HG03025 (cell line): ENCODE measurements around the gene SNX33.
"Not testable (repeated sequence)": the region's sequence is repeated elsewhere in the genome, so short reads cannot be mapped to it uniquely, and the experiment has no call there.

ENCODE experiments used
- ATAC-seq: cut with Tn5 transposase; IDR thresholded peaks from one replicate; pipeline ENCODE4 v1.9.1; 2021; ENCODE audit warnings: mild to moderate bottlenecking, moderate library complexity; ENCODE audit not compliant: unreplicated experiment, low FRiP score

Gene SNX33

GRCh38 chr15:75647370-75648155, at the start of gene SNX33:
SNX33 (plus strand) TSS chr15:75647912; CDS start chr15:75649103, 1,191 bp downstream.
- ATAC-seq, result no peak

GRCh38 chr15:75598361-75598760, 49.4 kb upstream of the SNX33 start:
- no peak for ATAC-seq

DNA sequence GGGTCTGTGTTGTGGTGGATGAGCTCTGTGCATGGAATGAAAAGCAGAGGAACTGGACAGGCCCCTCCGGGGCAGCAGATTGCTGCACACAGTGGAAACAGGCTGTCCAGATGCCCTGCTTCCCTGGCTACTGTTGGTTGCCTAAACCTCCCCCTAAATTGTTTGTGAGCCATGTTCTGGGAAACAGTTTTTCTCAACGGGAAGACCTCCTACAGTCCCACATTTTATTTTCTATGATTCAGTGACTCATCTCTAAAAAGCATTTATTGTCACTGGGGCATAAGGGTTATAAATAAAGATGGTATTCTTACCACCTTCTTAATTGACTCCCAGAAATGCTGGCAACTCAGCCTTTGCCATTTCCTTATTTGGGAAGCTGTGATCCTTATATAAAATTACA, 48.3 kb upstream of the SNX33 start:
- ATAC-seq, result no peak

DNA sequence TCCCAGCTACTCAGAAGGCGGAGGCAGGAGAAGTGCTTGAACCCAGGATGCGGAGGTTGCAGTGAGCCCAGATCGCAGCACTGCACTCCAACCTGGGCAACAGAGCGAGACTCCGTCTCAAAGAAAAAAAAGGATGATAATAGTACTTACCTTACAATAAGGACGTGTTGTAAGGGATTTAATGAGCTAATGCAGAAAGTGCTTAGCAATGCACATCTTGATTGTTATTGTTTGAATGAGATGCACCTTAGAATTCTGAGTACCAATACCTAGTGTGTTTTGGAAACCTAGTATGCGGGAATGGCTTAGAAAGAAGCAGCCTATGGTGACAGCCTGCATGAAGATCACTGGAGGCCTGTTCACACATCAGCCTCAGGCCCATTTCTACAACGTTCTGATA, 41.7 kb upstream of the SNX33 start:
- ATAC-seq, result no peak

GRCh38 chr15:75606711-75607699, 40.7 kb upstream of the SNX33 start:
- ATAC-seq, result no peak

DNA sequence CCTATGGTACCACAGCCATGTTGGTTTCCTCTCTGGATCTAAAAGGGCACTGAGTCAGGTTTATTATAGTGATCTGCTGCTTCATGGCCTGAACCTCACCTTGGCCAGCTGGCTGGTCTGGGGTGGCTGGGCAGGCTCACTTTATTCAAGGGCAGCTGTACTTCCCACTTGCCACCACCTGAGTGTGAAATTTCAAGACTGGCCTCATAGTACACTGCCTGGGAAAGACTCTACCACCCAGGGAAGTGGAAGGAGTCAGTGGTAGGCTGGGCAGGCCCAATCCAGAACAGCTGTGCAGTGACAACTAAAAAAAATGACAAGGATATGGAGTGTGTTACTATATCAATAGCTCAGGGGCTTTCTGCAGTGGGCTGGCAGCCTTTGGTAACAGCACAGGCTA, 30.9 kb upstream of the SNX33 start:
- ATAC-seq, result no peak

- ATAC-seq, result no peak
These were observed 27.5 kb upstream of the SNX33 start for GRCh38 chr15:75620058-75620820.

GRCh38 chr15:75620841-75621391, 26.8 kb upstream of the SNX33 start:
- ATAC-seq, result no peak

DNA sequence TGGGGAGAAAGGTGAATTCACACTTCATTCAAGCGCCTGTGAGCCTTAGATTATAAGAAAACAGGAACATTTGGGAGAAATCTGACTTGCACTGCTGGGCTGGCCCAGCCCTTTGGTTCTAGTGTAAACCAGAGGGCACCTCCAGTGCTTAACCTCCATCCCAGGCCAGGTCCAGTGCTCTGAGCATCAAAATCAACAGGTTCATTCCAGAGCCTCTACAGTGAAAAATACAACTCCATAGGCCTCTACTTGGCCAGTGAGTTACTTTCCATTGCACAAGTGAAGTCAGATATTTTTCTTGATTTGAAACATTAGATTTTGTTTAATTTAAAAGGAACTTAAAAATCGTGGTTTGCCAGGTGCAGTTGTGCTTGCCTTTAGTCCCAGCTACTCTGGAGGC, 25.2 kb upstream of the SNX33 start:
- ATAC-seq, result no peak

GRCh38 chr15:75625542-75626347, 22.0 kb upstream of the SNX33 start, which contains the start of gene SNUPN:
SNUPN (minus strand) TSS chr15:75625725; CDS start chr15:75621051, 4,674 bp downstream.
- ATAC-seq, result peak; percentile 67

- no peak for ATAC-seq
These were observed 15.8 kb upstream of the SNX33 start for GRCh38 chr15:75631935-75632334.

GRCh38 chr15:75633922-75634321, 13.8 kb upstream of the SNX33 start:
- not testable (repeated sequence) for ATAC-seq

DNA sequence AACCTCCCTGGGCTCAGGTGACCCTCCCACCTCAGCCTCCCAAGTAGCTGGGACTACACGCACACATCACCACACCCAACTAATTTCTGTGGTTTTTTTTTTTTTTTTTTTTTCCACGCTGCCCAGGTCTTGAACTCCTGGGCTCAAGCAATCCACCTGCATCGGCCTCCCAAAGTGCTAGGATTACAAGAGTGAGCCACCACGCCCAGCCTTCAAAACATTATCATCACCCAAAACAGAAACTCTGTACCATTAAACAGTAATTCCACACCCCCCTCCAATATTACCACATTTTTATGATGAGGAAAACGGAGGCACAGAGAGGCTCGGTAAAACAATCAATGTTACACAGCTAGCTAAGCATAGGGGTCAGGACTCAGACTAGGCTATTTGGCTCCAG, 11.7 kb upstream of the SNX33 start:
- no peak for ATAC-seq

- no peak for ATAC-seq
These were observed 10.3 kb upstream of the SNX33 start for GRCh38 chr15:75637245-75638009.

GRCh38 chr15:75639191-75639708, 8.5 kb upstream of the SNX33 start:
- ATAC-seq, result no peak

DNA sequence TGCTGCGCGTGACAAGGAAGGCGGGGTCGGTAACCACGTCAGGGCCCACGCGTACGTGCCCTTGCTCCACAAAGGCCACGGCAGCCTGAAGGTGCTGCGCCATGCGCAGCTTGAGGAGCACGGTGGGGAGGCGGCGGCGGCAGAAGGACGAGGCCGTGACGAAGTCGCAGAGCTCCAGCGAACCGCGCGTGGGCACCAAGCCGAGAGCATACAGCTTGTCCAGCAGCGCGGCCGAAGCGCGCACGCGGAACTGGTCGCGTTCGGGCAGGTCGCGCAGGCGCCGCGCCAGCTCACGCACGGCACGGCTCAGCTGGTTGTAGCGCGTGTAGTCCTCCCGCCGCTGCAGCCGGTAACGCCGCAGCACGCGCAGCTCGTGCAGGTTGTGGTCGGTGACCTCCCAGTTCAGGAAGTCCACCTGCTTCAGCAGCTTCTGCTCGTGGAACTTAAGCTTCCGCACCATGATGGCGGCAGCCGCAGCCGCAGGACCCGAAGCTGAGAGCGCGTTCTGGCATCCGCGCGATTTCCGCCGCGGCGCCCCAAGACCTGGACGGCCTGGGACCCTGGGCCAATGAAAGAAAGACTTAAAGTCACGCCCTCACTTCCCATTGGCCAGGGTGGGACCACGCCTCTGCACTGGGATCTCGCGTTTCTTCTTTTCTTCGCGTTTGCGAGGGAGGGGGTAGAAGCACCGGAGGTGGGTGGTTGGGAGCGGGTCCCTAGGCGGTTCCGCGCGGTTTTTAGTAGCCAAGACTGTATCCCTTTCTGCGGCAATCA, 7.8 kb upstream of the SNX33 start, which contains the start of gene IMP3:
IMP3 (minus strand) TSS at position 516 of the 774 bp plus-strand sequence; CDS start at position 460, 56 bp downstream.
- ATAC-seq, result peak; percentile 88

- peak; percentile 37 for ATAC-seq
These were observed 7.1 kb upstream of the SNX33 start for GRCh38 chr15:75640483-75641178.
